WI38 (cell line): ENCODE data around the gene ABCC6.
A peak's percentile ranks its signal among the peaks of the same experiment; 100 is the strongest.
"Not testable (repeated sequence)": the region's sequence is repeated elsewhere in the genome, so short reads cannot be mapped to it uniquely, and the experiment has no call there.

Source experiments
- H3K4me3 ChIP-seq: 2 replicates; pipeline ENCODE4 v1.5.1; 2011; ENCODE audit warnings: low read depth, mild to moderate bottlenecking, control low read depth, low read length

ABCC6 gene

DNA sequence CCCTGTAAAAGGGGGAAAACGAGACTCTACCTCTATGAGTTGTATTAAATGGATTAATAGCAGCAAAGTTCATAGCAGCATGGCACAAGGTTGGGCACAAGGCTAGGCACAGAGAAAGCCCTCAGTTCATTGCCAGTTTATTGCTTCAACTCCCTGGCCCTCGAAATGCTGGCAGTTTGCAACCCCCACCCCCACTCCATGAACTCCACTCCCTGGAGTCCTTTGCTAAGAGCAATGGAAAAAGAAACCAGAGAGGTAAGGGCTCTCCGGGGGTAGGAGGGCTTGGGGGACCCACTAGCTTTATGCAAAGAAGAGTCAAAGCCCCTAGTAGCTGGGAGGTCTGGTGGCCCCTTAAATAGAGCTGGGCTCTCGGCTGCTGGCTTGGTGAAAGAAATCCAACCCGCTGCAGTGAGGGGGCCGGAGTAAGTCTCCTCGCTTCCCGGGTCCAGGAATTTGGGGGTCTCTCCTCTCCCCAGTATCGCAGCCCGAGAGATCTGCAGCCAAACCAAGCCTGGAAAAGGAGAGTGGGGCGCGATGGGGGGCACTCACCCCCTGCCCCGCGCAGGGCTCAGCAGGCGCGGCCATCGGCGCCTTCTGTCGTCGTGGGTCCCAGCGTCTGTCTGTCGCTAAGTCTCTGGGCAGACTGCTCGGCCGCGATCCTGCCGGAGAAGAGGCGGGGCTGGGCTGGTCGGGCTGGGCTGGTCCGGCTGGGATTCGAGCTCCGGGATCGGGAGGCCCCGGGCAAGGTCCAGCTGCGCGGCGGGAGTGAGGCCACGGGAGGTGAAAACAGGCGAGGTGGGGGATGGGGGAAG lies at the start of gene ABCC6:
Gene ABCC6, minus strand, starts transcription at position 645 of the 812 bp plus-strand sequence. Its CDS starts 60 bp downstream, at position 585.
- peak within 1 kb of the TSS; percentile 30; the same call in 1 of the 2 replicates for H3K4me3 ChIP-seq

DNA sequence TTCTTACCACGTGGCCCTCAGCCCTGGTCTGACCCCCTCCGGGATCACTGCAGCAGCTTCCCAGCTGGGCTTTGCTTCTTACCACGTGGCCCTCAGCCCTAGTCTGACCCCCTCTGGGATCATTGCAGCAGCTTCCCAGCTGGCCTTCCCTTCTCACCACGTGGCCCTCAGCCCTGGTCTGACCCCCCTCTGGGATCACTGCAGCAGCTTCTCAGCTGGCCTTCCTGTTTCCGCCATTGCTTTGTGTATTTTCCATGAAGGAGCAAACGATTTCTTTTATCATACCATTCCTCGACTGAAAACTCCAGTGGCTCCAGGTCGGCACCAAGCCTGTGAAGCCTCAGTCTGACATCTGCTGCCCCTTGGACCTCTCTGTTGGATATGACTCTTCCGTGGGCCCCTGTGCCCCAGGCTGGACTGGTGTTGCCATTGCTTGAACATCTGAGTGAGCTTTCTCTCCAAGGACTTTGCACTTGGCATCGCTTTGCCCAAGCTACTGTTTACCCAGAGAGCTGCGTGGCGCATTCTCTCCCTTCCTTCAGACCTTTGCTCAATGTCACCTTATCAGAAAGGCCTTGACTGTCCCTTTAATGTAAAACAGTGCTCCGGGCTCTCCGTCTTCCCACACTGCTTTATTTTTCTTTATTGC lies 49.4 kb upstream of the ABCC6 start:
- H3K4me3 ChIP-seq = not testable (repeated sequence)

GRCh38 chr16:16271658-16272057 lies 48.4 kb upstream of the ABCC6 start:
- H3K4me3 ChIP-seq = not testable (repeated sequence)

DNA sequence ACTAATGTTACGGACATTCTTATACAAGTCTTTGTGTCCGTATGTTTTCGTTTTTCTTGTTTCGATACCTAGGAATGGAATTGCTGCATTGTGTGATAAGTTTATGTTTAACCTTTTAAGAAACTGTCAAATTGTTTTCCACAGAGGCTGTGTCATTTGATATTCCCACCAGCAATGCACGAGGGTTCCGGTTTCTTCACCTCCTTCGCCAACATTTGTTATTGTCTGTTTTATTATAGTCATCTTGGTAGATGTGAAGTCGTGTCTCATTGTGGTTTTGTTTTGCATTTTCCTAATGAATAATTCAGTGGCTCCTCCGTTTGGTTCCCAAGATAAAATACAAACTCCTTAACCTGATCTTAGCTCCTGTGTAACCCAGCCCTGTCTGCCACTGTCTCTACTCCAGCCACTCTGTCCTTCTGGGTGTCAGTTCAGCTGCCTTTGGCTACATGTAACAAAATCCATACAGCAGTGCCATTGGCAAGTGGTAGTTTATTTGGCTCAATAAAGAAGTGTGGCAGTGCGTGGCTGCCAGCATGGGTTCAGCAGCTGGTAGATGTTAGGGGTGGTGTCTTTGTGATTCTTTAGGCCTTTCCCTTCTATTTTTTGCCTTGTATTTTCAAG lies 45.0 kb upstream of the ABCC6 start:
- not testable (repeated sequence) for H3K4me3 ChIP-seq

DNA sequence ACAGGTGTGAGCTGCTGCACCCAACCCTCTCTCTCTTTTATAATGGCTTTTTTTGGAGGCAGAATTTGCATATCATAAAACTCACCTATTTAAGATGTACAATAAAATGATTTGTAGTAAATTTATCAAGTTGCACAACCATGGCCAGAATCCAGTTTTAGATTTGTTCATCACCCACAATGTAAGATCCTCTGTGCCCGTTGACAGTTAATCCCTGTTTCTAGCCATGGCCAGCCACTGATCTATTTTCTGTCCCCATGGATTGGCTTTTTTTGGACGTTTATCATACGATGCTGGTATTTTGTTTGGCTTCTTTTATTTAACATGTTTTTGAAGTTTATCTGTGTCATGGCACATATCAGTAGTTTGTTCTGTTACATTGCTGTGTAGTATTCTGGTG lies 44.4 kb upstream of the ABCC6 start:
- H3K4me3 ChIP-seq = not testable (repeated sequence)

GRCh38 chr16:16265044-16265443 lies 41.8 kb upstream of the ABCC6 start:
- not testable (repeated sequence) for H3K4me3 ChIP-seq

DNA sequence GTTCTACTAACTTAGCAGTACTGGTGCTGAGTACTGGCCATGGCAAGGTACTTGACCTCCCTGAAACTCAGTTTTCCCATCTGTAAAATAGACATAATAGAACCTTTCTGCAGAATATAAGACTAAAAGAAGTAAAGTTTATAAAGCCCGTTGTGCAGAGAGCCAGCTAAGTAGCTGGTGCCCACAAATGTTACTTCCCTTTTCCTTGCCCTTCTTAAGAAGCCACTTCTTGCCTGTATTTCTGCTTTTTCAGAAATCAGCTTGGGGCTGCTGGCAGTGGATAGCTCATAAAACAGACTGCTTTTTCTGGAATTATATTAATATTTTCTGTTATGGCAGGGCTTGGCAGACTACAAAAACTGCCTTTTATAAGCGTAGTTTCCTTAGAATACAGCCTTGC lies 40.7 kb upstream of the ABCC6 start:
- not testable (repeated sequence) for H3K4me3 ChIP-seq

- H3K4me3 ChIP-seq = not testable (repeated sequence)
Measured at GRCh38 chr16:16262954-16263555, 39.8 kb upstream of the ABCC6 start.

DNA sequence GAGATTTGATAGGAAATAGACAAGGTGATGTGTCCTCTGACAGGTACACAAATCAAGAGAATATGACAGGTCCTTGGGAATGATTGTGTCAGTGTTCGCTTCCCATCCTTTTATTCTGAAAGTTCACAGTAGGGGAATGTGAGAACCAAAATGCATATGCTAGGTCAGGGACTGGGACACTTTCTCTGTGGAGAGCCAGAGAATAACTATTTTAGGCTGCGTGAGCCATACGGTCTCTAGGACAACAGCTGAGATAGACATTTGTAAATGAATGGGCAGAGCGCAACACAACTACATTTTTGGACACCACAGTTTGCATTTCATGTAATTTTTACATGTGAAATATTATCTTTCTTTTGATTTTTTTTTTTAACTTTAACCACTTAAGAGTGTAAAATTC lies 36.7 kb upstream of the ABCC6 start:
- H3K4me3 ChIP-seq = not testable (repeated sequence)

DNA sequence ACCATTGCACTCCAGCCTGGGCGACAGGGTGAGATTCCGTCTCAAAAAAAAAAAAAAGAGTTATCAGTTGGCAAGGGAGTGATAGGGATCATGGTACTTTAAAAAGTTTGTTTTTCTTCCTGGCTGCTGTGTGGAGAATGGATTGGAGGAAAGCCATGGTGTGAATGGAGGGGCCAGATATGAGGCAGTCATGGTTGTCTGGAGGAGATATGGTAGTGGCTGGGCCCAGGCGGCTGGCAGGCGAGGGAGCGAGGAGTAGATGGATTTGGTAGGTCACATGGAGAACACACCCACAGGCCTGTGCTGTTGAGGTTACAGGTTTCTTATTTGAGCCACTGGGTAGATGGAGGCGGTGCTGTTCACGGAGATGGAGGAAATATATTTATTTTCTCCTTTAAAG lies 35.5 kb upstream of the ABCC6 start:
- H3K4me3 ChIP-seq = not testable (repeated sequence)

GRCh38 chr16:16257301-16257923 lies 34.1 kb upstream of the ABCC6 start:
- H3K4me3 ChIP-seq = not testable (repeated sequence)

DNA sequence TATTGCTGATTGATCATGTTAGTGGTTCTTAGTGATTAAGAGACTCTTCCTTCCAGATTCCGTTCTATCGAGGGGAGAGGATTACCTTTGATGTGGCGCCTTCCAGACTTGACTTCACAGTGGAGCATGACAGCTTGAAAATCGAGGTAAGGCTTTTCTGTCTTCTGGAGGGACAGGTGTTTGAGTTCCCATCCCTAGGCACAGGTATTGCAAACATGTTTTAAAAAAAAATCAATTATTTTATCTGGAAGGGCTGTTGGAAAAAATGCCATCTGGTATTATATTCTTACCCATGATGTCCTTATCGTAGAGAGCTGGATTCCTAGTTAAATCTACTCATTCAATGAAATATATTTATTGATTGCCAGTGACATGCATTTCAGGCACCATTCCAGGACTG lies 29.1 kb upstream of the ABCC6 start:
- H3K4me3 ChIP-seq = not testable (repeated sequence)

DNA sequence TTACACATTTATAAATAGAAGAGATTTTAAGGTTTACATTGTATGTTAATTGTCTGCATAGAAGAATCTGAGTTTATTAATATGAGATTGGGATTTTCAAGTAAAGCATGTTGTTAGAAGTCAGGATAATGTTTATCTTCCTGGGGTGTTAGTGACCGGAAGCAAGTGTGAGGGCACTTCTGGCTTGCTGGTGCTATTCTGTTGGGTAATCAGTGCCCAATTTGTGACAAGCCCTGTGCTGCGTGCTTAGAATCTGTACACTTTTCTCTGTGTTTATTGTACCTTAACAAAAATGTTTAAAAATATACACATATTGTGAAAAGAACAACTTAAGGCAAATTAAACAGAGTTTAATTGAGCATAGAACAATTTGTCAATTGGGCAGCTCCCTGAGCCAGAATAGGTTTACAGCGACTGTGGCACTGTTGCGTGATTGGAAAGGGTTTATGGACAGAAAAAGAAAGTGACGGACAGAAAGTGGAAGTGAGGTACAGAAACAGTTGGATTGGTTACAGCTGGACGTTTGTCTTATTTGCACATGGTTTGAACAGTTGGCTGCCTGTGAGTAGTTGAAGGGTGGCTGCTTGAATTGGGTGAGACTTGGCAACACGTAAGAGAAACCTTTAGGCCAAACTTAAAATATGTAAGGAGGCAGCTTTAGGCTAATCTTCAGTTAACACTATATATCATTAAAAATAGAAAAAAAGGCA lies 26.5 kb upstream of the ABCC6 start:
- H3K4me3 ChIP-seq = not testable (repeated sequence)

- H3K4me3 ChIP-seq = not testable (repeated sequence)
Measured at GRCh38 chr16:16247439-16247838, 24.1 kb upstream of the ABCC6 start.

DNA sequence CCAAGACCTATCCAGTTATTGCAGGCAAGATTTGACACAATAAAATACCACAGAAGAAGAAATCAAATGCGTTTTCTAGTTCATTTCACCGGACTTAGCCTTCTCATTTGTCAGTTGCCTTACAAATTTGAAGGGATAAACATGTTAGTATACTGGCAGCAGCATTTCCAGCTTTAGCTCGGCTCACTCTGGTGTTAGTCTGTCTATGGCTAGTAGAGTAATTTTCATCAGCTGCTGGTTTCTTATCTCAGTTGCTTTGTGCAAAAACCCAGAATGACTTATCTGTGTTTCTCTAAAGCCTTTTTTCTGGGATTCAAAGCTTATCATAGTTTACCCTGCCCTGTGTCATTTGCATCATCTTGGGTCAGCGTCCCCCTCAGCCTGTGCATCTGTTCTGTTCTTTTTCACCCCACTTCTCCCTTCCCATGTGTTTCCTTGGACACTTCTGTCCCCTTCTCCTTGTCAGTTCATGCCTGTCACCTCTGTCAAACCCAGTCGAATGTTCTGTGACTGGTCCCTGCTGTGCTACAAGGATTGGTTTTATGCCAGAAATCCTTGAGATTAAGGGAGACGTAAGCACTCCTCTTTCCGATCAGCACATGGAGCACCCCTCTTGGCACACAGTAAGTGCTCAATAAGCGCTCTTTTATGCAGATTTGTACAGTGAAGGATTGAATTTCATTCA lies 23.4 kb upstream of the ABCC6 start:
- not testable (repeated sequence) for H3K4me3 ChIP-seq

DNA sequence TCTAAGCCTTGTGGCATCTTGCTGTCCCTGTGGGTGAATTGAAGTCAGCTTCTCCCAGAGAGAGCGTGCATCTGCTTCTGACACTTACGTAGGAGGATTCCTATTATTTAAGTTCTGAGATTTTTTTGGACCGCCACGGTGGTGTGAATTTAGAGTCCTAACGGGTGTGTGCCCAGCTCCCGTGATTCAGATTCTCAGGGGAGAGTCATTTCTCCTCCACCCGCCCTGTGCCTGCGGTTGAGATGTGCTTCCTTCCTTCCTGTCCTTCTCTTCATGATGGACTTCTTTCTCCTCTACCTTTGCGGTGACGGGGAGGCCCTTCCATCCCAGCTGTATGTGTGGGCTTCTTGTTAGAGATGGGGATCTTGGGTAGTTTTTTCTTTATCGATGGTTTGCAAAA lies 20.6 kb upstream of the ABCC6 start:
- H3K4me3 ChIP-seq = not testable (repeated sequence)

DNA sequence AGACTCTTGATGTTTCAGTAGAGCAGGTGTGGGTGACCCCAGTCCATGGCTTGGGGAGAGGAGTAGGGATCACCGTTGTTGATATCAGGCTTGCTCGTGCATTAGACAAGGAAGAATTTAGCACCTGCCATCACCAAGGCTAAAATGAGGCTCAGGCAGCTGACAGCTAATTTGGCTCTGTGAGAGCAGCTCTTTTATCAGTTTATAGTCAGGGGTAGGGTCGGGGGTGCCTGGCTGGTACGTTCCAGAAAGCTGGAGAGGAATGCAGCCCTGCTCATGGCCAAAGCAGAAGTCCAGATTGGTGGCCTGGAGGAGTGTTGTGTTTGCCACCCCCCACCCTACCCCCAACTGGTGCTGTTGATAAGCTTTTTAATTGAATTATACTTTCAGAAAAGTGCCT lies 17.4 kb upstream of the ABCC6 start:
- not testable (repeated sequence) for H3K4me3 ChIP-seq

DNA sequence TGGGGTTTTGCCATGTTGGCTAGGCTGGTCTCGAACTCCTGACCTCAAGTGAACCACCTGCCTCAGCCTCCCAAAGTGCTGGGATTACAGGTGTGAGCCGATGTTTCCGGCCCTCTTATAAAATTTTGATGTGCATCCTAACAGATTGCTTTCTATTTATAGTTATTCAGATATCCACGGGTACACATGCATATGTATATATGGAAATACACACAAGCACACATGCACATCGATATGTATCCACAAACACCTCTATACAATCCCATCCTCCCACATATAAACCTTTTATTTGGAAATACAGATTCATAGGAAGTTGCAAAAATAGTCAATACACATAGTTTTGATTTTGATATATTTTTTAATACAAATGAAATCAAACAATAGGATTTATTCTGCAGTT lies 14.4 kb upstream of the ABCC6 start:
- not testable (repeated sequence) for H3K4me3 ChIP-seq

DNA sequence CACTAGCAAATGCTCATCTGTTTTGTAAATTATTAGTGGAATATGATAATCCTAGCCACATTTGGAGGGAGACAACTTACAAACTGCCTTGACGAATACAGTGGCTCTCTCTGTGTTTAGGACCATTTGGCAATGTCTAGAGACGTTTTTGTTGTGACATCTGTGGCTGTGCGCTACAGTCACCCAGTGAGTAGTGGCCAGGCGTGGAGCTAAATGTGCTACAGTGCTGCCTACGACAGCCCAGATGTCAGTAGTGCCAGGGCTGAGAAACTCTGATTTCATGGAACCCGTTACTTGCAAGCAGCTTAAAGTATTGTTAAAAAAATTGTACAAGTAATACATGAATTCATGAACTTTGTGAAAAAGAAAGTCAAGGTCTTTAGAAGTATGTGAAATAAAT lies 13.8 kb upstream of the ABCC6 start:
- H3K4me3 ChIP-seq = not testable (repeated sequence)

GRCh38 chr16:16232692-16233061 lies 9.4 kb upstream of the ABCC6 start:
- not testable (repeated sequence) for H3K4me3 ChIP-seq
